Measurements from ENCODE around the gene GPR55. TPM values are rescaled to one million over a fixed set of nuclear protein-coding genes. Genes with fewer than 3 reads are reported as not detected.
A peak's percentile ranks its signal among the peaks of the same experiment; 100 is the strongest.

GPR55 gene
- total and polyA plus RNA-seq, 2 of the 4 experiments (the other 2 are of a cell fraction): 0.03 TPM; not detected in 1

- Histone ChIP-seq H3K4me1 (ENCODE audit: control insufficient read depth, insufficient read depth, low read length) (no peaks in the 10 kb centered on the region), H4K91ac (ENCODE audit: insufficient read depth, low read depth, low read length) (no peak overlapping the region), H2AFZ (replicated peaks; ENCODE audit: low read length, poor library complexity) (peak overlapping the region; percentile 14), H3K9me1 (ENCODE audit: insufficient read depth, low read length) (no peaks in the 10 kb centered on the region), H2AK9ac (replicated peaks; ENCODE audit: low read depth, low read length, poor library complexity) (no peak overlapping the region), H4K8ac (ENCODE audit: low read depth in 2 of 2, low read length in 2 of 2) (no peak overlapping the region), H4K20me1 (ENCODE audit: insufficient read depth, low read length) (no peaks in the 10 kb centered on the region), H3K23ac (ENCODE audit: low read depth, low read length) (no peak overlapping the region), H3K56ac (ENCODE audit: extremely low read depth, insufficient read depth, low read length) (no peak overlapping the region), H3K4me3 (ENCODE audit: insufficient read depth, low read depth, low read length) (no peak overlapping the region), H3K27ac (ENCODE audit: insufficient read depth, low read length) (no peak overlapping the region), H2BK120ac (ENCODE audit: low read depth, low read length) (no peak overlapping the region), H2BK5ac (ENCODE audit: low read depth, low read length, poor library complexity, severe bottlenecking) (no peak overlapping the region), H3K4ac (ENCODE audit: low read depth, low read length) (no peak overlapping the region), H3K79me1 (ENCODE audit: low read depth in 1 of 2, low read length in 2 of 2) (no peaks in the 10 kb centered on the region), H2BK20ac (ENCODE audit: low read depth, low read length) (no peak overlapping the region), H3K27me3 (ENCODE audit: control insufficient read depth, insufficient read depth, low read length) (peaks cover 22% of the 10 kb centered on the region), H3K14ac (replicated peaks; ENCODE audit: low read depth, low read length) (no peak overlapping the region), H4K5ac (ENCODE audit: low read depth, low read length) (no peak overlapping the region), H3K18ac (ENCODE audit: low read depth, low read length) (no peak overlapping the region), H3K9me3 (ENCODE audit: control insufficient read depth, insufficient read depth, low read length) (no peaks in the 10 kb centered on the region), H3K4me2 (ENCODE audit: low read depth, low read length) (no peak overlapping the region), H3K36me3 (ENCODE audit: control insufficient read depth, insufficient read depth, low read length) (no peaks in the 10 kb centered on the region), H2BK15ac (ENCODE audit: low read depth, low read length) (no peak overlapping the region), H2AK5ac (ENCODE audit: low read depth, low read length) (no peak overlapping the region), H3K9ac (ENCODE audit: low read depth, low read length) (no peak overlapping the region)
- DNase-seq: no peak
- dilution Hi-C loops (cut with HindIII; ENCODE audit: low sequenced_read_pairs, unreplicated experiment): no loop called here
- POLR2A ChIA-PET (ENCODE audit: unreplicated experiment): no interaction called here
- WGBS, 2 experiments (ENCODE audit: extremely low coverage in 2 of 2, insufficient read length in 1 of 2): 40% methylated on average over 1 of the region's 6 CpGs; no CpG with 5 or more reads in 1 of the 2 experiments
- CTCF ChIA-PET: no interaction called here
- in situ Hi-C loops (cut with MboI; ENCODE audit: low sequenced_read_pairs): no loop called here
- BruUV-seq (replicated peaks): no TSS peak
- intact Hi-C loops (cut with micrococcal nuclease): no loop called here
- TF ChIP-seq MXI1 (IDR thresholded peaks at IDR 0.05; ENCODE audit: borderline replicate concordance, low read depth, low read length) (no peak), CHD1 (IDR thresholded peaks at IDR 0.05; ENCODE audit: low read depth, low read length) (no peak), NFE2L2 (IDR thresholded peaks at IDR 0.05; ENCODE audit: low read depth, low read length) (no peak)
- TF ChIP-seq, protein P1, sequence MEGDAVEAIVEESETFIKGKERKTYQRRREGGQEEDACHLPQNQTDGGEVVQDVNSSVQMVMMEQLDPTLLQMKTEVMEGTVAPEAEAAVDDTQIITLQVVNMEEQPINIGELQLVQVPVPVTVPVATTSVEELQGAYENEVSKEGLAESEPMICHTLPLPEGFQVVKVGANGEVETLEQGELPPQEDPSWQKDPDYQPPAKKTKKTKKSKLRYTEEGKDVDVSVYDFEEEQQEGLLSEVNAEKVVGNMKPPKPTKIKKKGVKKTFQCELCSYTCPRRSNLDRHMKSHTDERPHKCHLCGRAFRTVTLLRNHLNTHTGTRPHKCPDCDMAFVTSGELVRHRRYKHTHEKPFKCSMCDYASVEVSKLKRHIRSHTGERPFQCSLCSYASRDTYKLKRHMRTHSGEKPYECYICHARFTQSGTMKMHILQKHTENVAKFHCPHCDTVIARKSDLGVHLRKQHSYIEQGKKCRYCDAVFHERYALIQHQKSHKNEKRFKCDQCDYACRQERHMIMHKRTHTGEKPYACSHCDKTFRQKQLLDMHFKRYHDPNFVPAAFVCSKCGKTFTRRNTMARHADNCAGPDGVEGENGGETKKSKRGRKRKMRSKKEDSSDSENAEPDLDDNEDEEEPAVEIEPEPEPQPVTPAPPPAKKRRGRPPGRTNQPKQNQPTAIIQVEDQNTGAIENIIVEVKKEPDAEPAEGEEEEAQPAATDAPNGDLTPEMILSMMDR (conservative IDR thresholded peaks at IDR 0.05; ENCODE audit: low read depth, low read length): no peak
- no peak for ATAC-seq (ENCODE audit: low read depth)
Observed at GRCh38 chr2:230915319-230915718, 9.7 kb downstream of the GPR55 start.

Measured in IMR-90 (cell line).